GM18907 (cell line): ENCODE measurements around the gene PDZD7.
A peak's percentile ranks its signal among the peaks of the same experiment; 100 is the strongest.

ENCODE experiments used
- ATAC-seq: cut with Tn5 transposase; IDR thresholded peaks from one replicate; pipeline ENCODE4 v1.9.1; 2021; ENCODE audit warnings: mild to moderate bottlenecking, moderate library complexity; ENCODE audit not compliant: unreplicated experiment

The PDZD7 gene

GRCh38 chr10:101031128-101031795 lies at the start of gene PDZD7, which contains the start of gene SFXN3:
Gene PDZD7, minus strand, starts transcription at chr10:101031129. Its CDS starts 910 bp downstream, at chr10:101030219.
Gene SFXN3, plus strand, starts transcription at chr10:101031234. Its CDS starts 3,461 bp downstream, at chr10:101034695.
- peak; percentile 89 for ATAC-seq

DNA sequence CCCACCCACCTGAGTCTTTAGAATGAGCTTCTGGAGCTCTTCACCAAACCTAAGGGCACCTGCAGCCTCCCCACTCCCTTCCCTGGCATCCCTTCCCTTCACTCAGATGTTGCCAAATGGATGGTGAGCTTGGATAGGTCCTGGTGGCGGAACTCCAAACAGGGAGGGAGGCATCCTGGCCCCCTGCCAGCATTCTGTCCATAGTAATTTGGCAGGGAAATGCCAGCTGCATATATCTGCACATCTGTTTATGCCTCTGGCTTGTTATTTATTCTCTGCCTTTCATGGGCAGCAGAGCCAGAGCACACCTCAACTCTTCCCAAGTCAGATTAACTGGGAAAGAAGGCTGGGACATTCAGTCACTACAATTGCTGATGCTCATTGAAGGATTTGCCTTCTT lies 48.9 kb upstream of the PDZD7 start:
- ATAC-seq = no peak

DNA sequence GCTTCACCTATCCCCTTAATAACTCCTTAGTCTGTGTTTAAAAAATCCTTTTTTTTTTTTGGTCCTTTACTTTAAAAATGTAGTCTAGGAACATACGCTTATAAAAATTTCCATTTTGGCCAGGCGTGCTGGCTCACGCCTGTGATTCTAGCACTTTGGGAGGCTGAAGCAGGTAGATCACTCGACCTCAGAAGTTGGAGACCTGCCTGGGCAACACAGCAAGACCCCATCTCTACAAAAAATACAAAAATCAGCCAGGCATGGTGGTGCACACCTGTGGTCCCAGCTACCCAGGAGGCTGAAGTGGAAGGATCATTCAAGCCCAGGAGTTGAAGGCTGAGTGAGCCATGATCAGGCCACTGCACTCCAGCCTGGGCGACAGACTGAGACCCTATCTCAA lies 45.7 kb upstream of the PDZD7 start:
- ATAC-seq = no peak

DNA sequence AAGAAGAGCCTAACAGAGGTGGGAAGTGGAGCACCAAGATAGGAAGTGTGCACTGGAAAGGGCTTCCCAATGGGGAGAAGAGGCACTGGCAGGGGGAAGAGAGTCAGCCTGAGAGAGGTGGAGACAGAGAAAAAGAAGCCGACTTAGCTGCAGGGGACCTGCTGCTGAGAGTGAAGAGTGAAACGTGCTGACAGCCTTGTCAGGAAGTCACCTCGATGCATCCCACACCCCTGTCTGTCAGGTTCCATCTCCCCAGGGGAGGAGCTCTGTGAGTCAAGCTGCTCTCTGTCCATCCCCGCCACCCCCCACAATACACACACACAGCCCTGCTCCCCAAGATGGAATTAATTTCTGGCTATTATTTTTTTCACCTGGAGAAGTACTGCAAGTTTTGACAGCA lies 44.8 kb upstream of the PDZD7 start:
- no peak for ATAC-seq

DNA sequence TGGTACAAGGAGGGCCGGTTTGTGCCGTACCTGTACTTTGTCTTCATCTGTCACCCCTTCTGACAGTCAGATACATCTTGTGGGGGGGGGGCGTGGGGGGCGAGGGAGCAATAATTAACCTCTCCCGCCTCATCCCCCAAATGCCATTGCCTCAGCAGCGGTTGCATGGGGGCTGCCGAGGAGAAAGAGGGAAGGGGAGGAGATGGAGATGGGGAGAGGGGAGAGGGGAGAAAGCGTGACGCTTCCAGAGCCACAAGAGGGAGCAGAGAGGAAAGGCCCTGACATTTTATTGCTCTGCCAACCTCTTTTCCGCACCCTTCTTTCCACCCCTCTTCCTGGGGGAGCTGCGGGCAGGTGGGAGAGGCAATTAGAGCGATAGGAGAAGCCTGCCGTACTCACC lies 42.7 kb upstream of the PDZD7 start:
- no peak for ATAC-seq

DNA sequence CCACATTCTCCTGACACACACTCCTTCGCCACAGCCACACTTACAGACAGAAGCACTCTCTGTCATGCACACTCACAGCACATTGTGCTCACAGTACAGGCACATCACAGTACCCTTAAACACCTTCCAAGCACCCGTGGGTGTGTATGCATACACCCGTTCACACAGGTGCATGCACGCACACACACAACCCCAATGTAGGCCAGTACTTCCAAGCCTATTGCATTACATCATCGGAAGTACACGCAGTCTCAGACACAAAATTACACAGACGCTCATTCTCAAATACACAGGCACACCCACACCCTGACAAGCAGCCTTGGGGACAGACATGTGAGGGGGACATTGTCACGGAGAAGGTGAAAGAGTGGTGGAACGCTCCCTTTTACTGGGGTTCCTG lies 42.0 kb upstream of the PDZD7 start:
- no peak for ATAC-seq

DNA sequence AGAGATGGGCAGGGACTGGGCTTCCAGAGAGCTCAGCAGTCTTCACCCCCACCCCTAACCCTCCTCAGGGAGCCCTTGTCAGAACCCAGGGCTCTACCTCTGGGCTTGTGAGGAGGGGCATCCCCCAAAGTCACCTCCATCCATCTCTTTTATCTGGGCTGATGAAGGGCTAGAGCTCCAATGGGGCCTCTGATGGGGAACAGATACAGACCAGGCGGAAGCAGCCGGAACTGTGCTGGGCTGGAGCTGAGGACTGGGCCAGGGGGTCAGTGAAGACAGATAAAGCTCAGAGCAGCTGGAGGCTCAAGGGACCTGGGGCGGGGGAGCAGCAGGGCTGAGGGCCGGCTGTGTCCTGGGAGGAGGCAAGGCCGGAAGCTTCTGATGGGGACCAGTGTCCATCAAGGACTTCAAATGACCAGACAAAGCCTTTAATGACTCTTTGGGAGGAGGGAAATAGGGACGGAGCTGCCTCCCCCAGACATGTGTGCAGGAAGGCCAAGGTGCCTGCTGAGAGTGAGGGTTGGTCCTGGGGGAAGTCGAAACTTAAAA lies 41.0 kb upstream of the PDZD7 start:
- ATAC-seq = no peak

GRCh38 chr10:101071267-101071884 lies 40.4 kb upstream of the PDZD7 start:
- no peak for ATAC-seq

- no peak for ATAC-seq
These were observed 39.2 kb upstream of the PDZD7 start for GRCh38 chr10:101070098-101070497.

- no peak for ATAC-seq
These were observed 38.5 kb upstream of the PDZD7 start for GRCh38 chr10:101069441-101069840.

DNA sequence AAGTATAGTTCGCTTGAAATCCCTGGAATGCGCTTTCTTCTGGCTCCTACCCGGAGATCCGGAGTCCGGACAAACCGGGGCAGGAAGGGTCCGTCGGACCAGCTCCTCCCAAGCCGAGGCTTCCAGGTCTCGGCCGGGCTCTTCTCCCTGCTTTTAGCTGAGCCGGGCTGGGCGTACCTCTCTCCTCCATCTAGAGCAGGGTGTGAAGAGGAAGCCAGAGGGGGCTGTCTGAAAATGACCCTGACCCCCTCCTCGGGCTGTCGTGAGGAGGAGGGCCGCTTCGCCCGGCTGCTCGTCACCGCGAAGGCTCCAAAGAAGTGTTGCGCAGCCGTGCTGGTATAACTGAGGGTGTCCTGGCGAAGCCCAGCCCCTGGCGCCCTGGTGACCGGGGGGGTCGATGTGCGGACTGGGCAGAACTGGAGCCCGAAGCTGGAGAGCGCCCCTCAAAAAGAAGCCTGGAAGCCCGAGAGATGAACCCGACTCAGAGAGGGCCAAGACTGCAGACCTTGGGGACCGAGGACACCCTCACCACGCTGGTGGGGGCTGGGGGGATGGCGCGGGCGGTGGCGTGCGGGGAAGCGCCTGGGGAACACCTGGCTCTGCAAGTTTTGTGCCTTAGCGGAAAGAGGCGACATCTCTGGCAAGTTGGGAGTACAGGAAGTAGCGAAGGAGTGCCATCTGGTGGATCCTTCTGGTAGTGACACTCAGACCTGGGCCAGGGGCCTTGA lies 36.6 kb upstream of the PDZD7 start:
- ATAC-seq = peak; percentile 50

DNA sequence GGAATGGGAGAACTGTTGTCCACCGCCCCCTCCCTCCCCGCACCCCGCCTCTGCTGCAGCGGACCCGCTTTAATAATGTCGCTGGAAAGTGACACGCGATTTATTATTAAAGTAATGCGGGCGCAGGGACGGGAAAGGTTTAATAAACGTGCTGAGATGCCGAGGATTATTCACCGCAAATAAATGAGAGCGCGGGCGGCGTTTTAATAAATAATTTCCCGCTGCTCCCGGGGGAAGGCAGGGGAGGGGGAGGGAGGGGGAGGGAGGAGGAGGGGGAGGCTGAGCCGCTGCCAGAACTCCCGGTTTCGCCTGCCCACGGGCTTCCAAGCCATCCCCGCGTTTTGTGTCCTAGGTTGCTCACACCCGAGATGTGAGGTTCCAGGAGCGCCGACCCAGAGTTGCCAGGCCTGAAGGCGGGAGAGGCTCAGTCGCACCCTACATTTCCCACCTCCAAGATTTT lies 36.0 kb upstream of the PDZD7 start:
- ATAC-seq = peak; percentile 1

GRCh38 chr10:101066146-101066895 lies 35.4 kb upstream of the PDZD7 start:
- ATAC-seq = peak; percentile 33

- ATAC-seq = no peak
These were observed 34.7 kb upstream of the PDZD7 start for GRCh38 chr10:101065481-101066145.

DNA sequence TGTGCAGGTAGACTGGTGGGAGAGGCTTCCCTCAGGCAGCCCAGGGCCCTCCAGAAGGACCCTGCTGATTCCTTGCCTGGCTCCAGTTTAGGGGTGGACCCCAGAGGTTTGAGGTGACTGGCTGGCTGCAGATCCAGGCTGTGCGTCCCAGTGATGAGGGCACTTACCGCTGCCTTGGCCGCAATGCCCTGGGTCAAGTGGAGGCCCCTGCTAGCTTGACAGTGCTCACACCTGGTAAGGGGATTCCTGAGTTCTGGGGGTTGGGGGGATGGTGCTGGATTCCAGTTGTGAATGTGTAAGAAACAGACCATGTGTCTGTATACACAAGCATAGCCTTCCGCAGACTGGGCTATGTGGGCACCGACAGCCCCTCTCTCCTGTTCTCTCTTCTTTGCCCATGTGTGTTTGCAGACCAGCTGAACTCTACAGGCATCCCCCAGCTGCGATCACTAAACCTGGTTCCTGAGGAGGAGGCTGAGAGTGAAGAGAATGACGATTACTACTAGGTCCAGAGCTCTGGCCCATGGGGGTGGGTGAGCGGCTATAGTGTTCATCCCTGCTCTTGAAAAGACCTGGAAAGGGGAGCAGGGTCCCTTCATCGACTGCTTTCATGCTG lies 33.6 kb upstream of the PDZD7 start:
- no peak for ATAC-seq

DNA sequence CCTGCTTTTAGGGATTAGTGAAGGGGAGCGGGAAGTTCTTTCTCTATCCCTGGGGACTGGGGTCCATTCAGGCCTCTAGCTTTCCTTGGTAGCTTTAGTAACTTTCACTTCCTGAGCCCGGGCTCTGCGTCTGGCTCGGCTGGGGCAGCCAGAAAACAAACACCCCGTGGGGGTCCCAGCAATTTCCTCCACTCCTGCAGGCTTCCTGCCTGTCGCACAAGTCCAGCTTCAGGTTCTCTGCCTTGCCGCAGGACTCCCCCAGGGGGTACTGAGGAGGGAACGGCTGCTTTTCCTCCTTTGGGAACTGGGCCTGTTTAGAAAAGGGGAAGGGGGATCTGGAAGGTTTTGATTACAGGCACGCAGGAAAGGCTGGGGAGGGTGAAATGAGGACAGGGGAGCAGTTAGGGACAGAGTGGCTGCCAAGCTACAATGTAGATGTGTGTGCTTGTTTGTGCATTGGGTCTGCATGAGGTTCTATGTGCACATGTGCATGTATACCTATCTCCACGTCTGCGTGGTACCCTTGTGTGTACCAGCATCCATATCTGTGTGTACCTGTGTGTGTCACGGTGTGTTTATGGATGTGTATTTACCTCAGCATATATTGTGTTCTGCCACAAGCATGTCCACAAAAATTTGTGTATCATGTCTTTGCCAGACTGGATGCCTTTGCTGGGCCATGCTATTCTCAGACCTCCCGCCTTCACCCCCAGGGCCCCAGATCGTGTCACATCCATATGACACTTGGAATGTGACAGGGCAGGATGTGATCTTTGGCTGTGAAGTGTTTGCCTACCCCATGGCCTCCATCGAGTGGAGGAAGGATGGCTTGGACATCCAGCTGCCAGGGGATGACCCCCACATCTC lies 32.9 kb upstream of the PDZD7 start:
- no peak for ATAC-seq

DNA sequence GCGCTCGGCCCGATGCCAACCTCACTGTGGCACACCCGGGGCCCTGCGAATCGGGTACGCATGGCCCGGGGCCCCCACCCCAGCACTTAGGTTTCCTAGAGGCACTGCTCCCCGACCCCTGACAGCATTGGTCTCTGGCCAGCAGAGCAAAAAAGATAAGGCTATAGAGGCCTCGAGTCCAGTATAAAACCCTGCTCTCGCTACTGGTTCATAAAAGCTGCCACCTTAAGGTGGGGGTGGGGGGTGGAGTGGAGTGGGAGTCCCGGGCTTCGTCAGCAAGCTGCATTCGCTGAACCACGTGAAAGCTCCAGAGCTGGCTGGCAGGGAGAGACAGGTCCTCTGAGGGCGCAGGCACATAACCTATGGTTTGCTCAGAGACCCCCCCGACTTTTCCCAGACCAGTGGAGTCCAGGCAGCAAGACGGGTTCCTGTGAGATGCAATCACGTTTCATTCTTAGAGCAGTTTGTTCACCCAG lies 32.2 kb upstream of the PDZD7 start:
- ATAC-seq = no peak

GRCh38 chr10:101062232-101063049 lies 31.5 kb upstream of the PDZD7 start:
- ATAC-seq = peak; percentile 26
